ENCODE data around the gene SLC12A5. TPM values are rescaled to one million over a fixed set of nuclear protein-coding genes. Genes with fewer than 3 reads are reported as not detected.

The SLC12A5 gene
- total and polyA plus RNA-seq, 9 of the 15 experiments (the other 6 are each of a cell fraction or from before 2014, with no cell fraction given): 0.36 to 7.5 (median 2.1) TPM

- TF ChIP-seq IFI16 (CRISPR knock-in tag; IDR thresholded peaks at IDR 0.05) (no peak), YY1 (IDR thresholded peaks at IDR 0.05; ENCODE audit: borderline replicate concordance in 1 of 3, control insufficient read depth in 1 of 3, extremely low read depth in 1 of 3, insufficient read depth in 3 of 3, insufficient read length in 1 of 3, insufficient replicate concordance in 2 of 3, low read depth in 1 of 3, low read length in 2 of 3) (peak in 1 of 3 experiments; percentile 23), DEAF1 (CRISPR knock-in tag; IDR thresholded peaks at IDR 0.05) (peak; percentile 37; the same call in 1 of the 2 replicates), MEIS2 (IDR thresholded peaks at IDR 0.05; ENCODE audit: partially characterized antibody) (no peak), SPI1 (IDR thresholded peaks at IDR 0.05; ENCODE audit: borderline replicate concordance, low read depth, low read length) (no peak), TCF7 (IDR thresholded peaks at IDR 0.05; ENCODE audit: borderline replicate concordance) (no peak), WHSC1 (IDR thresholded peaks at IDR 0.05; ENCODE audit: low read length) (no peak), ARID1B (IDR thresholded peaks at IDR 0.05) (no peak), MAZ (CRISPR knock-in tag; conservative IDR thresholded peaks at IDR 0.05 in 1 of 2, IDR thresholded peaks at IDR 0.05 in 1 of 2) (peak; percentile 17 to 87; a peak in 3 of 4 replicates), HCFC1 (IDR thresholded peaks at IDR 0.05; ENCODE audit: low read depth, low read length) (0 out of 2 replicates have a peak, but pooled peaks have one; percentile 24), SREBF1 (IDR thresholded peaks at IDR 0.05; ENCODE audit: borderline replicate concordance, low read depth, low read length) (no peak), MXI1 (IDR thresholded peaks at IDR 0.05; ENCODE audit: low read depth, low read length) (no peak)
- TF ChIP-seq, protein P1, sequence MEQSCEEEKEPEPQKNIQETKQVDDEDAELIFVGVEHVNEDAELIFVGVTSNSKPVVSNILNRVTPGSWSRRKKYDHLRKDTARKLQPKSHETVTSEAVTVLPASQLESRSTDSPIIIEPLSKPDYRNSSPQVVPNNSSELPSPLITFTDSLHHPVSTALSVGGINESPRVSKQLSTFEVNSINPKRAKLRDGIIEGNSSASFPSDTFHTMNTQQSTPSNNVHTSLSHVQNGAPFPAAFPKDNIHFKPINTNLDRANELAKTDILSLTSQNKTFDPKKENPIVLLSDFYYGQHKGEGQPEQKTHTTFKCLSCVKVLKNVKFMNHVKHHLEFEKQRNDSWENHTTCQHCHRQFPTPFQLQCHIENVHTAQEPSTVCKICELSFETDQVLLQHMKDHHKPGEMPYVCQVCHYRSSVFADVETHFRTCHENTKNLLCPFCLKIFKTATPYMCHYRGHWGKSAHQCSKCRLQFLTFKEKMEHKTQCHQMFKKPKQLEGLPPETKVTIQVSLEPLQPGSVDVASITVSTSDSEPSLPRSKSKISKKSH (CRISPR knock-in tag; IDR thresholded peaks at IDR 0.05): no peak
- TF ChIP-seq, protein P2, sequence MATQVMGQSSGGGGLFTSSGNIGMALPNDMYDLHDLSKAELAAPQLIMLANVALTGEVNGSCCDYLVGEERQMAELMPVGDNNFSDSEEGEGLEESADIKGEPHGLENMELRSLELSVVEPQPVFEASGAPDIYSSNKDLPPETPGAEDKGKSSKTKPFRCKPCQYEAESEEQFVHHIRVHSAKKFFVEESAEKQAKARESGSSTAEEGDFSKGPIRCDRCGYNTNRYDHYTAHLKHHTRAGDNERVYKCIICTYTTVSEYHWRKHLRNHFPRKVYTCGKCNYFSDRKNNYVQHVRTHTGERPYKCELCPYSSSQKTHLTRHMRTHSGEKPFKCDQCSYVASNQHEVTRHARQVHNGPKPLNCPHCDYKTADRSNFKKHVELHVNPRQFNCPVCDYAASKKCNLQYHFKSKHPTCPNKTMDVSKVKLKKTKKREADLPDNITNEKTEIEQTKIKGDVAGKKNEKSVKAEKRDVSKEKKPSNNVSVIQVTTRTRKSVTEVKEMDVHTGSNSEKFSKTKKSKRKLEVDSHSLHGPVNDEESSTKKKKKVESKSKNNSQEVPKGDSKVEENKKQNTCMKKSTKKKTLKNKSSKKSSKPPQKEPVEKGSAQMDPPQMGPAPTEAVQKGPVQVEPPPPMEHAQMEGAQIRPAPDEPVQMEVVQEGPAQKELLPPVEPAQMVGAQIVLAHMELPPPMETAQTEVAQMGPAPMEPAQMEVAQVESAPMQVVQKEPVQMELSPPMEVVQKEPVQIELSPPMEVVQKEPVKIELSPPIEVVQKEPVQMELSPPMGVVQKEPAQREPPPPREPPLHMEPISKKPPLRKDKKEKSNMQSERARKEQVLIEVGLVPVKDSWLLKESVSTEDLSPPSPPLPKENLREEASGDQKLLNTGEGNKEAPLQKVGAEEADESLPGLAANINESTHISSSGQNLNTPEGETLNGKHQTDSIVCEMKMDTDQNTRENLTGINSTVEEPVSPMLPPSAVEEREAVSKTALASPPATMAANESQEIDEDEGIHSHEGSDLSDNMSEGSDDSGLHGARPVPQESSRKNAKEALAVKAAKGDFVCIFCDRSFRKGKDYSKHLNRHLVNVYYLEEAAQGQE (IDR thresholded peaks at IDR 0.05; ENCODE audit: borderline replicate concordance): peak; percentile 65; the same call in 1 of the 2 replicates
- TF ChIP-seq, protein P2 (CRISPR knock-in tag; IDR thresholded peaks at IDR 0.05; ENCODE audit: low read depth): no peak
These were observed 41.8 kb upstream of the SLC12A5 start (continued) for GRCh38 chr20:45987108-45987780.

All from K562 (cell line).